HCT116 (cell line): ENCODE measurements around the gene BAHCC1. TPM values are rescaled to one million over a fixed set of nuclear protein-coding genes. Genes with fewer than 3 reads are reported as not detected.

Experiments used
- ATAC-seq: fragments of 200-7000 bp; cut with Tn5 transposase; 2 replicates; pipeline ENCODE4 v1.9.1; 2020; ENCODE audit warnings: mild to moderate bottlenecking, moderate library complexity
- BruUV-seq: library from RNA; stranded (reverse); fragments of 400-500 nt; replicated peaks from 2 replicates; lab custom pipeline; 2021; lab: Mats Ljungman, UMichigan
- CTCF ChIA-PET: fragments of 300-600 bp; sonication (Branson Sonifier 250); formaldehyde crosslinking; loops from one replicate; lab custom pipeline; 2021; ENCODE audit warnings: antibody characterized with exemption; lab: Charles Lee
- POLR2A ChIA-PET: fragments of 300-600, 350-600 bp; sonication (Branson Sonifier 250); formaldehyde crosslinking; loops from one replicate; lab custom pipeline; 2021; ENCODE audit warnings: antibody characterized with exemption; lab: Charles Lee
- RAD21 ChIA-PET, 2 experiments: fragments of 300-600 bp; sonication (Branson Sonifier 250); formaldehyde crosslinking; loops; one replicate each; lab custom pipeline; 2023; ENCODE audit warnings: low total read pairs in 2 of 2; ENCODE audit not compliant: uncharacterized antibody in 2 of 2, unreplicated experiment in 2 of 2, low non-redundant PET in 1 of 2; lab: Charles Lee
- DNase-seq: peaks from one replicate; pipeline ENCODE4 v3.0.0-alpha.2; 2010; ENCODE audit warnings: low read depth, low spot score
- H2AFZ ChIP-seq: fragments of 200-600 bp; shearing (Covaris generic), sonication (generic); 2 replicates; pipeline ENCODE4 v1.6.1; 2017; ENCODE audit warnings: low read depth, mixed run types, mixed read lengths, antibody characterized with exemption, low read length; ENCODE audit not compliant: poor library complexity, severe bottlenecking
- H3K27ac ChIP-seq: 2 replicates; pipeline ENCODE4 v1.5.1; 2012; ENCODE audit warnings: low read depth, low read length
- H3K27me3 ChIP-seq: fragments of 200-600 bp; sonication (generic); 2 replicates; pipeline ENCODE4 v1.6.1; 2016; ENCODE audit warnings: mixed run types, low read length, mixed read lengths; ENCODE audit not compliant: insufficient read depth
- H3K36me3 ChIP-seq, 2 experiments: fragments of 200-500 bp in 1 of 2; fragments of 200-600 bp in 1 of 2; sonication (Bioruptor generic) in 1 of 2; sonication (generic) in 1 of 2; 2 replicates each; pipeline versions ENCODE4 v1.5.1 to v1.6.1; 2014 to 2016; ENCODE audit warnings: low read length in 2 of 2, inconsistent platforms in 1 of 2, mixed read lengths in 1 of 2, mixed run types in 1 of 2; ENCODE audit not compliant: insufficient read depth in 2 of 2, control insufficient read depth in 1 of 2
- H3K4me1 ChIP-seq, 2 experiments: fragments of 200-600 bp in 1 of 2; sonication (generic) in 1 of 2; 2 replicates each; pipeline versions ENCODE4 v1.5.1 to v1.6.1; 2012 to 2017; ENCODE audit warnings: low read length in 2 of 2, inconsistent platforms in 1 of 2, mild to moderate bottlenecking in 1 of 2, mixed read lengths in 1 of 2, mixed run types in 1 of 2, moderate library complexity in 1 of 2; ENCODE audit not compliant: insufficient read depth in 2 of 2, control insufficient read depth in 1 of 2
- H3K4me2 ChIP-seq: fragments of 200-600 bp; sonication (generic); 2 replicates; pipeline ENCODE4 v1.6.1; 2017; ENCODE audit warnings: mixed run types, low read length, mixed read lengths
- H3K4me3 ChIP-seq, 2 experiments: fragments of 200-600 bp in 1 of 2; sonication (generic) in 1 of 2; replicated peaks in 1 of 2; 2 replicates each; pipeline ENCODE4 v1.5.1; 2011 to 2016; ENCODE audit warnings: low read length in 2 of 2, control low read depth in 1 of 2, low read depth in 1 of 2, mild to moderate bottlenecking in 1 of 2, mixed read lengths in 1 of 2, mixed run types in 1 of 2
- H3K79me2 ChIP-seq: fragments of 200-600 bp; sonication (generic); 2 replicates; pipeline ENCODE4 v1.6.1; 2017; ENCODE audit warnings: mild to moderate bottlenecking, mixed run types, low read length, moderate library complexity, mixed read lengths; ENCODE audit not compliant: insufficient read depth
- H3K9ac ChIP-seq: fragments of 200-600 bp; sonication (generic); 2 replicates; pipeline ENCODE4 v1.6.1; 2016; ENCODE audit warnings: low read length, mixed read lengths
- H3K9me2 ChIP-seq: fragments of 200-600 bp; sonication (generic), shearing (Covaris generic); 2 replicates; pipeline ENCODE4 v1.6.1; 2017; ENCODE audit warnings: mixed run types, mild to moderate bottlenecking, moderate library complexity; ENCODE audit not compliant: insufficient read depth
- H3K9me3 ChIP-seq, 2 experiments: fragments of 200-500 bp in 1 of 2; fragments of 200-600 bp in 1 of 2; sonication (Bioruptor generic) in 1 of 2; sonication (generic) in 1 of 2; 2 replicates each; pipeline ENCODE4 v1.6.1; 2014 to 2017; ENCODE audit warnings: low read length in 2 of 2, mixed read lengths in 2 of 2, inconsistent platforms in 1 of 2, low read depth in 1 of 2, mild to moderate bottlenecking in 1 of 2, mixed run types in 1 of 2, moderate library complexity in 1 of 2; ENCODE audit not compliant: control insufficient read depth in 1 of 2, insufficient read depth in 1 of 2
- H4K20me1 ChIP-seq: fragments of 200-600 bp; sonication (generic), shearing (Covaris generic); 2 replicates; pipeline ENCODE4 v1.6.1; 2017; ENCODE audit warnings: mixed run types, mild to moderate bottlenecking, moderate library complexity; ENCODE audit not compliant: insufficient read depth
- EZH2 ChIP-seq: fragments of 200-600 bp; sonication (generic); IDR thresholded peaks from 2 replicates; pipeline ENCODE4 v1.6.1; 2017; ENCODE audit warnings: antibody characterized with exemption, mixed run types
- EZH2phosphoT487 ChIP-seq: fragments of 200-600 bp; IDR thresholded peaks from 2 replicates; pipeline ENCODE4 v1.6.1; 2018; ENCODE audit warnings: antibody characterized with exemption, borderline replicate concordance
- FOSL1 ChIP-seq: IDR thresholded peaks from 2 replicates; pipeline ENCODE4 v1.6.1; 2012; ENCODE audit warnings: low read depth
- SP1 ChIP-seq: IDR thresholded peaks from 2 replicates; pipeline ENCODE4 v1.6.1; 2012; ENCODE audit warnings: low read depth
- YY1 ChIP-seq: IDR thresholded peaks from 2 replicates; pipeline ENCODE4 v1.6.1; 2011; ENCODE audit warnings: low read length, low read depth, moderate library complexity, mild to moderate bottlenecking; ENCODE audit not compliant: insufficient replicate concordance; ENCODE audit errors: extremely low read depth
- intact Hi-C: fragments of 100-400 bp; cut with micrococcal nuclease; formaldehyde crosslinking; loops from 2 replicates; pipeline ENCODE4 v1.10.0; 2022
- total RNA-seq: library from RNA; stranded (reverse); gene quantifications from one replicate; pipeline ENCODE4 v1.2.1, GENCODE V29; 2021; ENCODE audit not compliant: unreplicated experiment
- TF ChIP-seq, protein P1 (sequence below): IDR thresholded peaks from 2 replicates; pipeline ENCODE4 v1.6.1; 2012

The BAHCC1 gene
- total RNA-seq, 1 experiment from 2014 or later, result 45.2 TPM

DNA sequence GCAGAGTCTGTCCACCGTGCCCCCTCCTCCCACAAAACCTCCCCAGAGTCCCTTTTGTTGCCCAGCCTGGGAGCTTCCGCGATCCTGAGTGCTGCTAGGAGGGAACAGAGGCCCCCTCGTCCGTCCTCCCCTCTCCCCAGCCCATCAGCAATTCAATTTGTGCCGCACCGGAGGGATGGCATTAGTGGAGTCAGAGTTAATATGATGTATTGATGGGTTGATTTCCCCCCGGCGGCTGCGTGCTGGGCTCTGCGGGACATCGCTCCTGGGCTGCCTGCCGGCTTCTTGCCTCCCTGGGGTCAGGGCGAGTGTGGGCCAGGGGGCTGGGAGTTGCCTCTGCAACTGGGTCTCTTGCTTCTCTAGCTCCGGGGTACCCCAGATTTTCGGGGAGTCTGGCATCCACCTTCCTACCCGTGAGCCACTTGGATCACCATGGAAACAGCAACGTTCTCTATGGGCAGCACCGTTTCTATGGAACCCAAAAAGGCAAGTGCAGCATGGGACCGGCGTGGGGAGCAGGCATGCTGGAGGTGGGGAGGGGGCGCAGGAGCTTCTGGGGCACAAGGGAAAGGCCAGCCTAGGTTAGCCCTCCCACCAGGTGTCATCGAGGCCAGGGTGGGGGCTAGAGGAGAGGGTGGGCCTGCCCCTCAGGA is 42.9 kb downstream of the BAHCC1 start:
- POLR2A ChIA-PET, result interaction anchor here (1.6 kb wide), 1 partner anchor 142 kb away, joined by 3 read pairs; the partner anchor contains the start of gene SLC38A10
- H3K79me2 ChIP-seq, result no peaks in the 10 kb centered on the region
- intact Hi-C loops, result no loop called here
- peak overlapping the region; percentile 58 for H3K4me2 ChIP-seq
- no peaks in the 10 kb centered on the region for H4K20me1 ChIP-seq
- no peak for ATAC-seq
- no peaks in the 10 kb centered on the region for H3K27me3 ChIP-seq
- no peaks in the 10 kb centered on the region for H3K9me3 ChIP-seq
- no peak overlapping the region for H2AFZ ChIP-seq
- no peak overlapping the region for H3K4me3 ChIP-seq
- no peaks in the 10 kb centered on the region for H3K36me3 ChIP-seq
- peak overlapping the region; percentile 40; the same call in 1 of the 2 replicates for H3K9ac ChIP-seq
- TF ChIP-seq, protein P1, sequence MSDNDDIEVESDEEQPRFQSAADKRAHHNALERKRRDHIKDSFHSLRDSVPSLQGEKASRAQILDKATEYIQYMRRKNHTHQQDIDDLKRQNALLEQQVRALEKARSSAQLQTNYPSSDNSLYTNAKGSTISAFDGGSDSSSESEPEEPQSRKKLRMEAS, result no peak
- TF ChIP-seq EZH2 (no peak), YY1 (no peak), FOSL1 (no peak), EZH2phosphoT487 (no peak), SP1 (no peak)
- TF ChIP-seq, all 23 proteins: peak for 0
- H3K4me1 ChIP-seq, result peaks cover 21 to 32% of the 10 kb centered on the region in 2 experiments
- ChIA-PET CTCF (no interaction called here), RAD21 (no interaction called here)
- no peaks in the 10 kb centered on the region for H3K9me2 ChIP-seq
- BruUV-seq, result no TSS peak
- no peak for DNase-seq
- no peak overlapping the region; the same call in 1 of the 2 replicates for H3K27ac ChIP-seq

DNA sequence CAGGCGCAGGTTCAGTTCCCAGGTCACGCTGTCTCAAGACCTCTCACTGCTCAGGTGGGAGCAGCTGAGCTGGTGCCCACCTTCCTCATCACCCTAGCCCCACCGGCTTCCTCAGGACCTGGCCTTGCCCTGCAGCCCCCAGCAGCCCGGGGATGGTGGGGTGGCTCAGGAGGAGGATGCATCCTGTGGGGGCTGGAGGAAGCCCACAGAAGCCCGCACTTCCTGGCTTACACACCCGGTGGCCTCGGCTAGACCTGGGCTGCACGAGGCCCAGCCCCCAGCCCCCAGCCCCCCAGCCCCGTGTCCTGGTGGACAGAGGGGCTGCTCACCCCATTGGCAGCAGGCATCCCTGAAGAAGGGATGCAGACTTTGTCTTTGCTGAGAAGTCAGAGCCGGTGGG is 43.4 kb downstream of the BAHCC1 start:
- no peaks in the 10 kb centered on the region for H3K36me3 ChIP-seq
- no peaks in the 10 kb centered on the region for H3K9me3 ChIP-seq
- no peak overlapping the region for H3K9ac ChIP-seq
- no peaks in the 10 kb centered on the region for H3K79me2 ChIP-seq
- no peak overlapping the region for H2AFZ ChIP-seq
- no peak overlapping the region for H3K4me2 ChIP-seq
- no TSS peak for BruUV-seq
- no peaks in the 10 kb centered on the region for H4K20me1 ChIP-seq
- POLR2A ChIA-PET, result interaction anchor here (1.6 kb wide), 1 partner anchor 143 kb away, joined by 3 read pairs; the partner anchor contains the start of gene SLC38A10
- H3K4me1 ChIP-seq, result peaks cover 19 to 26% of the 10 kb centered on the region in 2 experiments
- TF ChIP-seq EZH2phosphoT487, result no peak
- TF ChIP-seq, all 23 proteins: peak for 0
- ChIA-PET RAD21 (no interaction called here), CTCF (no interaction called here)
- Histone ChIP-seq H3K27ac (no peak overlapping the region), H3K27me3 (no peaks in the 10 kb centered on the region), H3K9me2 (no peaks in the 10 kb centered on the region), H3K4me3 (no peak overlapping the region)
- DNase-seq (no peak), ATAC-seq (no peak)
- intact Hi-C loops, result no loop called here
